NCI-H2029 treated with DMSO at 0.1 percent for 48 hours (cell line): ENCODE measurements around the gene OR4Q3.
"Not testable (repeated sequence)": the region's sequence is repeated elsewhere in the genome, so short reads cannot be mapped to it uniquely, and the experiment has no call there.

Source experiments
- DNase-seq: peaks from one replicate; lab custom pipeline; 2025; lab: John Stamatoyannopoulos, UW

The OR4Q3 gene

DNA sequence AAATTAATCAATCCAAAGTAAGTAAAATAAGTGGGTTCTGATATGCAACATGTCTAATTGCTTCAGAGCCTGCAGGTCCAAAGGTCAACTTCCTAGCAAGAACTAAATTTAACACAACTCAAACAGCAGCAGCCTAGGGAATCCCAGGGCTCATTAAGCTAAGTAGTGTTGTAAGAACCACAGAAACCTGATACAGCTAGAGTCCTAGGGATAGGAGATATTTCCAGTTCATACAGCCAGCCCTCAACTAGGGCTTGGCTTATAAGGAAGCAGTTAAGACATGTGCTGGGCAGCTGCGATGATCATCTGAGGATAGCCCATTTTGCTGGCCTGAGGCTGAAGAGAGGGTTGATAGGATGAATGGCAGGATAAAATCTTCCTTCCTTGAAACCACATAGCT lies at the start of gene OR4Q3:
Gene OR4Q3, plus strand, starts transcription at position 316 of the 400 bp plus-strand sequence.
- no peak for DNase-seq

DNA sequence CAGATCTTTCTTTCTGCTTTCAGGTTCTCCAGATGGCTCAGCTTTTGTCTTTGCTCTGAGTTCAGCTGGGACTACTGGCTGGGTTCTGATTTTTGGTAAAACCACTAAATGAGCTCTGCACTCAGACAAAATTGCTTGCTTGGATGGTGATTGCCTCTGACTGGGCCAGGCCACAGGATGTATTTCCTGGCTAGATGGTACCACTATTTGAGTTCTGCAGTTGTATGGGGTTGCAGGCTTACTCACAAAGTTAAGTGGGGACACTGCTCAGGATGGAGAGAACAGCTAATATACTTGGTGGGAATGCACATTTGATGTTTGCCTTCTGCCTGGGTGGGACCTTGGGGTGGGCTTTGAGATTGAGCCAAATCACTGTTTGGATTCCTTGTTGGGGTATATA lies 14.0 kb upstream of the OR4Q3 start:
- DNase-seq = no peak

DNA sequence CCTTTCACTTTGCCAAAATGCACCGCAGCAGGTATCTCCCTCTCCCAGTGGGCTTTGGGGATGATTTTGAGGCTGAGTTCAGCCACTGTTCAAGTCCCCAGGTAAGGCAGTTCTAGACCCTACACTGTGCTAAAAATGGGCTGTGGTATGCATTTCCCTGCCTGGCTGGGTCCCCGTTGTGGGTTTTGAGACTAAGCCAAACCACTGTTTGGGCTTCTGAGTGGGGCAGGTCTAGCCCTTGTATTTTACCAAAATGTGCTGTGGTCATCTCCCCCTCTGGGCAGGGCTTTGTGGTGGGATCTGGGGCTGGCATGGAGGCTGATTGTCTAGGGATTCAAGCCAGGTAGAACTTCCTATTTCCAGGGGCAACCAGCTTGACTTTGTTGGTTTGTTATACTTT lies 13.6 kb upstream of the OR4Q3 start:
- no peak for DNase-seq

GRCh38 chr14:19733893-19734292 lies 9.5 kb upstream of the OR4Q3 start:
- not testable (repeated sequence) for DNase-seq

DNA sequence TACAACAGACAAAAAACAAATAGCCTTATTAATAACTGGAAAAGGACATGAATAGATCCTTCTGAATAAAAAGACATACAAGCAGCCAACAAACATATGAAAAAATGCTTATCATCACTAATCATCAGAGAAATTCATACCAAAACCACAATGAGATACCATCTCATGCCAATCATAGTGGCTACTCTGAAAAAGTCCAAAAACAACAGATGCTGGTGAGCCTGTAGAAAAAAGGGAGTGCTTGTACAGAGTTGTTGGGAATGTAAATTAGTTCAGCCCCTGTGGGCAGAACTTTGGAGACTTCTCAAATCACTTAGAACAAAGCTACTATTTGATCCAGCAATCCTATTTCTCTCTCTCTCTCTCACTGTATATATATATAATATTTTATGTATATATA lies 8.9 kb downstream of the OR4Q3 start:
- DNase-seq = not testable (repeated sequence)

- DNase-seq = no peak
Measured at GRCh38 chr14:19754172-19754571, 10.8 kb downstream of the OR4Q3 start.

- DNase-seq = not testable (repeated sequence)
Measured at GRCh38 chr14:19771491-19771890, 28.1 kb downstream of the OR4Q3 start.

- DNase-seq = no peak
Measured at GRCh38 chr14:19771895-19772430, 28.6 kb downstream of the OR4Q3 start.

DNA sequence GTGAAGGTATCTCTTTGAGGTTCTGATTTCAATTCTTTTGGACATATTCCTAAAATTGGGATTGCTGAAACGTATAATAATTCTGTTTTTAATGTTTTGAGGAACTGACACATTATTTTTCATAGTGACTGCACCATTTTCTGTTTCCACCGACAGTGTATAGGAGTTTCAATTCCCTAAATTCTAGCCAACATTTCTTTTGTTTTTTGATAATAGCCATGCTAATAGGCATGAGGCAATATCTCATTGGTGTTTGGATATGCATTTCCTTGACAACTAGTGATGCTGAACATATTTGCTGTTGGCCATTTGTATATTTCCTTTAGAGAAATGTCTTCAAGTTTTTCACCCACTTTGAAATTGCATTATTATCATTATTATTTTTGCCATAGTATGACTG lies 29.1 kb downstream of the OR4Q3 start:
- not testable (repeated sequence) for DNase-seq

DNA sequence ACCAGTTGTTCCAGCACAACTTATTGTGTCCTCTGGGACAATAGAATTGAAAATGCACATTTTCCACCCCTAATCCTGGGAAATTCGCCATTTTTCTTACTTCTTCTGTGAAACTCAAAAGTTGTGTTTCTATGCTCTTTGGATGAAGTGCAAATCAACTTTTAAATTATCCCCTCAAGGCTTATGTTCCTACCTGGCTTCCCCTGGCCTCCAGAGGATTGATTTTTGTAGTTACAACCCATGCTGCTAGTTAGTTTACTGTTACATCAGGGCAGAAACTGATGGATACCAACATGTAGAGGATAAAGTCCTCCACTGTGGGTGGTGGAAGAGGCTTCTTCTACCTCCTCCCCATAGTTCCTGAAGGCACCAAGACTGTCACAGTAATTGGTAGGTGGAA lies 29.8 kb downstream of the OR4Q3 start, which contains the start of gene OR4M1:
Gene OR4M1, plus strand, starts transcription at position 301 of the 400 bp plus-strand sequence. CDS start 6,819 bp downstream, outside the sequence.
- not testable (repeated sequence) for DNase-seq

- DNase-seq = no peak
Measured at GRCh38 chr14:19775587-19775986, 32.2 kb downstream of the OR4Q3 start.

GRCh38 chr14:19785848-19786247 lies 42.5 kb downstream of the OR4Q3 start:
- not testable (repeated sequence) for DNase-seq

DNA sequence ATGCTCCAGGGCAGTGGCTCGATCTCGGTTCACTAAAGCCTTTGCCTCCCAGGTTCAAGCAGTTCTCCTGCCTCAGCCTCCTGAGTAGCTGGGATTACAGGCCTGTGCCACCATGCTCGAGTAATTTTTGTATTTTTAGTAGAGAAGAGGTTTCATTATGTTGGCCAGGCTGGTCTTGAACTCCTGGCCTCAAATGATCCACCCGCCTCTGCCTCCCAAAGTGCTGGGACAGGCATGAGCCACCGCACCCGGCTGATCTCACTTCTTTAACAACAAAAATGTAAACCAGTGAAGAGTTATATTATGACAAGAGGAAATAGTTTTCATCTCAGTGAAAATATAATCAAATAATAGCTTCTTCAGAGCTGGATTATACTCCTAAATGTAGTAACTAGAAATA lies 43.9 kb downstream of the OR4Q3 start:
- not testable (repeated sequence) for DNase-seq

- DNase-seq = not testable (repeated sequence)
Measured at GRCh38 chr14:19788150-19788549, 44.8 kb downstream of the OR4Q3 start.

GRCh38 chr14:19796520-19797108 lies 53.2 kb downstream of the OR4Q3 start:
- not testable (repeated sequence) for DNase-seq
